Right hindlimb (tissue), 1 donor: ENCODE results near the gene NUP62.

Experiments used
- DNase-seq: peaks from one replicate; pipeline ENCODE4 v3.0.0-alpha.2; 2018

NUP62 gene

GRCh38 chr19:49896863-49897621 lies 32.3 kb downstream of the NUP62 start, which contains the start of gene IL4I1:
Gene IL4I1, minus strand, starts transcription at chr19:49896887. Its CDS starts 727 bp downstream, at chr19:49896160.
- DNase-seq, result no peak

GRCh38 chr19:49895566-49896297 lies 33.6 kb downstream of the NUP62 start:
- DNase-seq, result no peak

GRCh38 chr19:49894879-49895565 lies 34.3 kb downstream of the NUP62 start:
- DNase-seq, result no peak

GRCh38 chr19:49894011-49894664 lies 35.2 kb downstream of the NUP62 start:
- DNase-seq, result no peak

- no peak for DNase-seq
Observed at GRCh38 chr19:49892716-49893115, 36.6 kb downstream of the NUP62 start.

- no peak for DNase-seq
Observed at GRCh38 chr19:49891393-49891792, 37.9 kb downstream of the NUP62 start.

- DNase-seq, result no peak
Observed at GRCh38 chr19:49890349-49891311, 38.7 kb downstream of the NUP62 start.

- peak; percentile 80 for DNase-seq
Observed at GRCh38 chr19:49889687-49890348, 39.5 kb downstream of the NUP62 start.

- DNase-seq, result no peak
Observed at GRCh38 chr19:49889038-49889686, 40.1 kb downstream of the NUP62 start.

- DNase-seq, result no peak
Observed at GRCh38 chr19:49888510-49888824, 40.8 kb downstream of the NUP62 start.

- no peak for DNase-seq
Observed at GRCh38 chr19:49887665-49888509, 41.4 kb downstream of the NUP62 start.

GRCh38 chr19:49887037-49887664 lies 42.2 kb downstream of the NUP62 start:
- DNase-seq, result no peak

- no peak for DNase-seq
Observed at GRCh38 chr19:49884760-49885159, 44.5 kb downstream of the NUP62 start.

- no peak for DNase-seq
Observed at GRCh38 chr19:49884109-49884508, 45.2 kb downstream of the NUP62 start.

GRCh38 chr19:49883094-49883493 lies 46.2 kb downstream of the NUP62 start:
- no peak for DNase-seq

- DNase-seq, result no peak
Observed at GRCh38 chr19:49882643-49883042, 46.7 kb downstream of the NUP62 start.

- DNase-seq, result no peak
Observed at GRCh38 chr19:49881672-49882394, 47.5 kb downstream of the NUP62 start.

- no peak for DNase-seq
Observed at GRCh38 chr19:49881186-49881585, 48.1 kb downstream of the NUP62 start.
